NT2/D1 (cell line): ENCODE measurements around the gene RTP5.

Source experiments
- YY1 ChIP-seq: IDR thresholded peaks from 2 replicates; pipeline ENCODE4 v1.6.1; 2011; ENCODE audit not compliant: insufficient read length, insufficient read depth
- ZNF274 ChIP-seq: IDR thresholded peaks from 2 replicates; pipeline ENCODE4 v1.6.1; 2011; ENCODE audit warnings: mild to moderate bottlenecking, low read depth, low read length

GRCh38 chr2:241866790-241867645 lies 2.5 kb upstream of the RTP5 start:
- TF ChIP-seq ZNF274, result no peak
- TF ChIP-seq YY1, result no peak
